SK-N-SH (cell line): ENCODE data around the gene ZMIZ1. TPM values are rescaled to one million over a fixed set of nuclear protein-coding genes. Genes with fewer than 3 reads are reported as not detected.

Experiments
- CTCF ChIA-PET: fragments of 300-600, 350-600 bp; formaldehyde crosslinking; extraction: SDS; loops from one replicate; lab custom pipeline; 2021; lab: Yijun Ruan, JAX
- POLR2A ChIA-PET: fragments of 350-600 bp; sonication (Branson Sonifier 250); formaldehyde crosslinking; extraction: SDS; loops from one replicate; lab custom pipeline; 2020; ENCODE audit warnings: antibody characterized with exemption, inconsistent platforms; lab: Yijun Ruan, JAX
- DNase-seq: peaks from one replicate; pipeline ENCODE4 v3.0.0; 2012
- H2AFZ ChIP-seq: fragments of 200-600 bp; sonication (generic); 2 replicates; pipeline ENCODE4 v1.8.1; 2016; ENCODE audit warnings: antibody characterized with exemption, mild to moderate bottlenecking, low read depth
- H3F3A ChIP-seq: fragments of 200-600 bp; sonication (generic); replicated peaks from 2 replicates; pipeline ENCODE3; 2016; ENCODE audit warnings: antibody characterized with exemption, mild to moderate bottlenecking; ENCODE audit not compliant: insufficient read depth
- H3K27ac ChIP-seq, 2 experiments: fragments of 200-500 bp in 1 of 2; fragments of 200-600 bp in 1 of 2; sonication (Bioruptor generic) in 1 of 2; sonication (generic), shearing (Covaris generic) in 1 of 2; 2 replicates each; pipeline versions ENCODE4 v1.5.1 to v1.6.1; 2014 to 2016; ENCODE audit warnings: low read depth in 2 of 2, inconsistent platforms in 1 of 2, low read length in 1 of 2, mild to moderate bottlenecking in 1 of 2, mixed read lengths in 1 of 2
- H3K27me3 ChIP-seq: fragments of 200-600 bp; sonication (generic), shearing (Covaris generic); 2 replicates; pipeline ENCODE4 v1.6.1; 2016; ENCODE audit warnings: mixed run types; ENCODE audit not compliant: insufficient read depth
- H3K36me3 ChIP-seq, 2 experiments: fragments of 200-500 bp in 1 of 2; fragments of 200-600 bp in 1 of 2; sonication (Bioruptor generic) in 1 of 2; sonication (generic) in 1 of 2; replicated peaks in 1 of 2; 2 replicates each; pipeline versions ENCODE3 to v1.5.1; 2014 to 2016; ENCODE audit warnings: low read length in 1 of 2, mild to moderate bottlenecking in 1 of 2; ENCODE audit not compliant: insufficient read depth in 2 of 2, control insufficient read depth in 1 of 2
- H3K4me1 ChIP-seq, 2 experiments: fragments of 200-500 bp in 1 of 2; fragments of 200-600 bp in 1 of 2; sonication (Bioruptor generic) in 1 of 2; sonication (generic), shearing (Covaris generic) in 1 of 2; 2 replicates each; pipeline versions ENCODE4 v1.5.1 to v1.6.1; 2014 to 2016; ENCODE audit warnings: low read depth in 1 of 2, low read length in 1 of 2, mixed run types in 1 of 2; ENCODE audit not compliant: insufficient read depth in 2 of 2, control insufficient read depth in 1 of 2
- H3K4me2 ChIP-seq: fragments of 200-600 bp; sonication (generic), shearing (Covaris generic); 2 replicates; pipeline ENCODE4 v1.6.1; 2017; ENCODE audit warnings: mixed run types
- H3K4me3 ChIP-seq, 2 experiments: fragments of 200-500 bp in 1 of 2; fragments of 200-600 bp in 1 of 2; sonication (Bioruptor generic) in 1 of 2; sonication (generic), shearing (Covaris generic) in 1 of 2; 2 replicates each; pipeline versions ENCODE4 v1.5.1 to v1.8.1; 2014 to 2016; ENCODE audit warnings: low read depth in 2 of 2, inconsistent platforms in 1 of 2, low read length in 1 of 2, mild to moderate bottlenecking in 1 of 2, mixed read lengths in 1 of 2, moderate library complexity in 1 of 2
- H3K79me2 ChIP-seq: fragments of 200-600 bp; sonication (generic); 2 replicates; pipeline ENCODE4 v1.8.1; 2017; ENCODE audit warnings: mild to moderate bottlenecking; ENCODE audit not compliant: insufficient read depth
- H3K9ac ChIP-seq: fragments of 200-600 bp; sonication (generic); 2 replicates; pipeline ENCODE4 v1.6.1; 2017; ENCODE audit warnings: mixed run types
- H3K9me2 ChIP-seq: fragments of 200-600 bp; sonication (generic); 2 replicates; pipeline ENCODE4 v1.6.1; 2017; ENCODE audit warnings: mixed run types
- H3K9me3 ChIP-seq: fragments of 200-600 bp; sonication (generic); 2 replicates; pipeline ENCODE4 v1.6.1; 2017; ENCODE audit warnings: mixed run types, mild to moderate bottlenecking, moderate library complexity
- H4K20me1 ChIP-seq: fragments of 200-600 bp; sonication (generic); 2 replicates; pipeline ENCODE4 v1.6.1; 2017; ENCODE audit warnings: mild to moderate bottlenecking, mixed run types; ENCODE audit not compliant: insufficient read depth
- ELF1 ChIP-seq: IDR thresholded peaks from 2 replicates; pipeline ENCODE4 v1.4.0; 2012
- EZH2phosphoT487 ChIP-seq: fragments of 200-600 bp; sonication (generic); IDR thresholded peaks from 2 replicates; pipeline ENCODE4 v1.6.1; 2017; ENCODE audit warnings: low read depth, mixed run types, mild to moderate bottlenecking, antibody characterized with exemption, moderate library complexity, borderline replicate concordance
- FOXJ3 ChIP-seq: sonication (generic); formaldehyde crosslinking; IDR thresholded peaks from 2 replicates; pipeline ENCODE4 v1.5.1; 2020; ENCODE audit warnings: mild to moderate bottlenecking, missing genetic modification reagents
- GABPA ChIP-seq: IDR thresholded peaks from 2 replicates; pipeline ENCODE4 v1.4.0; 2012; ENCODE audit warnings: low read depth, mild to moderate bottlenecking
- MAX ChIP-seq: IDR thresholded peaks from 2 replicates; pipeline ENCODE4 v1.4.0; 2012; ENCODE audit warnings: low read depth
- MEF2A ChIP-seq: IDR thresholded peaks from 2 replicates; pipeline ENCODE4 v1.4.0; 2012; ENCODE audit warnings: low read depth, borderline replicate concordance
- MXI1 ChIP-seq: IDR thresholded peaks from 2 replicates; pipeline ENCODE4 v1.6.1; 2012; ENCODE audit warnings: mild to moderate bottlenecking, low read depth, low read length, improper control_type of control experiment
- NRF1 ChIP-seq: IDR thresholded peaks from 2 replicates; pipeline ENCODE4 v1.6.1; 2012; ENCODE audit warnings: low read depth, mild to moderate bottlenecking, low read length
- PBX3 ChIP-seq: IDR thresholded peaks from 2 replicates; pipeline ENCODE4; 2012
- POLR2AphosphoS5 ChIP-seq: IDR thresholded peaks from 2 replicates; pipeline ENCODE4 v1.6.1; 2012; ENCODE audit warnings: low read depth, low read length
- RFX5 ChIP-seq: IDR thresholded peaks from 2 replicates; pipeline ENCODE4 v1.6.1; 2012; ENCODE audit warnings: mild to moderate bottlenecking, improper control_type of control experiment, low read length
- TAF1 ChIP-seq: IDR thresholded peaks from 2 replicates; pipeline ENCODE4 v1.6.1; 2012; ENCODE audit warnings: low read depth, mild to moderate bottlenecking, low read length, moderate library complexity, borderline replicate concordance
- YY1 ChIP-seq: IDR thresholded peaks from 2 replicates; pipeline ENCODE4 v1.4.0; 2012; ENCODE audit warnings: low read depth, mild to moderate bottlenecking
- WGBS: methylation state at CpG from one replicate; pipeline ENCODE4 v1.1.6; 2017; ENCODE audit warnings: low lambda C conversion rate; 5-methylcytosine and 5-hydroxymethylcytosine counted together
- polyA plus RNA-seq, 3 experiments: library from polyadenylated mRNA; depleted of rRNA; stranded (reverse); fragments of >200 nt; gene quantifications; 2 replicates each; pipeline ENCODE4 v1.2.3, GENCODE V29; 2012
- TF ChIP-seq, protein P1 (sequence below): IDR thresholded peaks from 2 replicates; pipeline ENCODE4 v1.6.1; 2012; ENCODE audit warnings: mild to moderate bottlenecking, low read depth, low read length, moderate library complexity
- TF ChIP-seq, protein P2 (sequence below): fragments of 200-600 bp; sonication (generic); IDR thresholded peaks from 2 replicates; pipeline ENCODE4 v1.6.1; 2017; ENCODE audit warnings: antibody characterized with exemption, mild to moderate bottlenecking, moderate library complexity
- TF ChIP-seq, protein P3 (sequence below): IDR thresholded peaks from 2 replicates; pipeline ENCODE4 v1.4.0; 2012; ENCODE audit warnings: low read depth, borderline replicate concordance

The ZMIZ1 gene
- polyA plus RNA-seq, 1 of the 3 experiments (the other 2 are of a cell fraction), result 23.5 TPM

DNA sequence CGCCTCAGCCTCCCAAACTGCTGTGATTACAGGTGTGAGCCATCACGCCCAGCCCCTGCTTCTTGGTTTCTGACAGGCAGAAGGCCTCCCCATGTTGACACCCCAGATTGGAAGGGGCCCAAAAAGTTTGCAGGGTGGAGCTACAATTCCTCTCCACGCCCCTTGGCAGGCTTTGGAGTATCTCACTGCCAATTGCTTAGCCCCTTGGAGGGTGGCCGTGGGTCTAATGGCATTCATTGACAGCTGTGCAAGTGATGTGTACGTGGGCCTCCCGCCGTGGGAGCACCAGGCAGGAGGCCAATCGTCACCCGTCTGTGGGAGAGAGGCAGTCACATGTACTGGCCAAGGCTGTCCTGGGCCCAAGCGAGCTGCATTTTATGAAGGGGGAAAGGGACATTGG is 204.8 kb downstream of the ZMIZ1 start:
- peaks cover 55% of the 10 kb centered on the region for H4K20me1 ChIP-seq
- no peaks in the 10 kb centered on the region for H3K27me3 ChIP-seq
- no peak overlapping the region for H3K4me2 ChIP-seq
- H3K9me3 ChIP-seq, result no peaks in the 10 kb centered on the region
- CTCF ChIA-PET, result interaction anchor here (0.7 to 2.2 kb wide), 9 partner anchors 10 to 102 kb away, joined by 3 to 11 read pairs (median 4); no protein-coding TSS in a partner anchor
- TF ChIP-seq MEF2A (no peak), POLR2AphosphoS5 (no peak)
- TF ChIP-seq, protein P1, sequence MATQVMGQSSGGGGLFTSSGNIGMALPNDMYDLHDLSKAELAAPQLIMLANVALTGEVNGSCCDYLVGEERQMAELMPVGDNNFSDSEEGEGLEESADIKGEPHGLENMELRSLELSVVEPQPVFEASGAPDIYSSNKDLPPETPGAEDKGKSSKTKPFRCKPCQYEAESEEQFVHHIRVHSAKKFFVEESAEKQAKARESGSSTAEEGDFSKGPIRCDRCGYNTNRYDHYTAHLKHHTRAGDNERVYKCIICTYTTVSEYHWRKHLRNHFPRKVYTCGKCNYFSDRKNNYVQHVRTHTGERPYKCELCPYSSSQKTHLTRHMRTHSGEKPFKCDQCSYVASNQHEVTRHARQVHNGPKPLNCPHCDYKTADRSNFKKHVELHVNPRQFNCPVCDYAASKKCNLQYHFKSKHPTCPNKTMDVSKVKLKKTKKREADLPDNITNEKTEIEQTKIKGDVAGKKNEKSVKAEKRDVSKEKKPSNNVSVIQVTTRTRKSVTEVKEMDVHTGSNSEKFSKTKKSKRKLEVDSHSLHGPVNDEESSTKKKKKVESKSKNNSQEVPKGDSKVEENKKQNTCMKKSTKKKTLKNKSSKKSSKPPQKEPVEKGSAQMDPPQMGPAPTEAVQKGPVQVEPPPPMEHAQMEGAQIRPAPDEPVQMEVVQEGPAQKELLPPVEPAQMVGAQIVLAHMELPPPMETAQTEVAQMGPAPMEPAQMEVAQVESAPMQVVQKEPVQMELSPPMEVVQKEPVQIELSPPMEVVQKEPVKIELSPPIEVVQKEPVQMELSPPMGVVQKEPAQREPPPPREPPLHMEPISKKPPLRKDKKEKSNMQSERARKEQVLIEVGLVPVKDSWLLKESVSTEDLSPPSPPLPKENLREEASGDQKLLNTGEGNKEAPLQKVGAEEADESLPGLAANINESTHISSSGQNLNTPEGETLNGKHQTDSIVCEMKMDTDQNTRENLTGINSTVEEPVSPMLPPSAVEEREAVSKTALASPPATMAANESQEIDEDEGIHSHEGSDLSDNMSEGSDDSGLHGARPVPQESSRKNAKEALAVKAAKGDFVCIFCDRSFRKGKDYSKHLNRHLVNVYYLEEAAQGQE, result no peak
- H3K9ac ChIP-seq, result no peak overlapping the region
- no peak overlapping the region for H3K4me3 ChIP-seq
- peaks cover 3% of the 10 kb centered on the region for H3F3A ChIP-seq
- POLR2A ChIA-PET, result interaction anchor here (1.2 to 1.8 kb wide), 2 partner anchors 12 to 53 kb away, joined by 3 to 7 read pairs; no protein-coding TSS in a partner anchor
- peak overlapping the region; percentile 28 to 99; a peak in 3 of 4 replicates for H3K27ac ChIP-seq
- DNase-seq, result no peak
- H3K79me2 ChIP-seq, result peaks cover 78% of the 10 kb centered on the region
- H3K4me1 ChIP-seq, result peaks cover 17 to 95% of the 10 kb centered on the region in 2 experiments
- WGBS, result 92% methylated on average over 9 of the region's 10 CpGs
- no peak overlapping the region for H2AFZ ChIP-seq
- H3K9me2 ChIP-seq, result no peaks in the 10 kb centered on the region
- H3K36me3 ChIP-seq, result peaks cover 9 to 13% of the 10 kb centered on the region in 2 experiments

GRCh38 chr10:79274279-79275104 is 205.7 kb downstream of the ZMIZ1 start:
- ChIA-PET CTCF (interaction anchor here (0.8 to 2.2 kb wide), 10 partner anchors 10 to 72 kb away, joined by 3 to 11 read pairs (median 4); no protein-coding TSS in a partner anchor), POLR2A (interaction anchor here (0.8 to 1.4 kb wide), 4 partner anchors 13 to 71 kb away, joined by 3 to 6 read pairs (median 4); no protein-coding TSS in a partner anchor)
- Histone ChIP-seq H3K36me3 (peaks cover 9 to 13% of the 10 kb centered on the region in 2 experiments), H3K27ac (peak overlapping the region; percentile 27 to 99; a peak in 3 of 4 replicates), H3K4me3 (no peak overlapping the region; a peak in 1 of 4 replicates), H3F3A (peaks cover 3% of the 10 kb centered on the region), H3K27me3 (no peaks in the 10 kb centered on the region), H3K4me2 (no peak overlapping the region), H4K20me1 (peaks cover 51% of the 10 kb centered on the region), H3K4me1 (peaks cover 8 to 86% of the 10 kb centered on the region in 2 experiments), H3K79me2 (peaks cover 69% of the 10 kb centered on the region), H3K9ac (no peak overlapping the region), H2AFZ (no peak overlapping the region), H3K9me2 (no peaks in the 10 kb centered on the region), H3K9me3 (no peaks in the 10 kb centered on the region)
- peak; percentile 87 for DNase-seq
- WGBS, result 57% methylated on average over 10 of the region's 32 CpGs
- TF ChIP-seq YY1 (no peak), MEF2A (no peak), GABPA (no peak), ELF1 (no peak), EZH2phosphoT487 (no peak), NRF1 (no peak), MXI1 (peak; percentile 86), FOXJ3 (CRISPR knock-in tag) (peak; percentile 86), POLR2AphosphoS5 (no peak; the same call in 1 of the 2 replicates), RFX5 (no peak), MAX (no peak), PBX3 (no peak), TAF1 (no peak)
- TF ChIP-seq, protein P2, sequence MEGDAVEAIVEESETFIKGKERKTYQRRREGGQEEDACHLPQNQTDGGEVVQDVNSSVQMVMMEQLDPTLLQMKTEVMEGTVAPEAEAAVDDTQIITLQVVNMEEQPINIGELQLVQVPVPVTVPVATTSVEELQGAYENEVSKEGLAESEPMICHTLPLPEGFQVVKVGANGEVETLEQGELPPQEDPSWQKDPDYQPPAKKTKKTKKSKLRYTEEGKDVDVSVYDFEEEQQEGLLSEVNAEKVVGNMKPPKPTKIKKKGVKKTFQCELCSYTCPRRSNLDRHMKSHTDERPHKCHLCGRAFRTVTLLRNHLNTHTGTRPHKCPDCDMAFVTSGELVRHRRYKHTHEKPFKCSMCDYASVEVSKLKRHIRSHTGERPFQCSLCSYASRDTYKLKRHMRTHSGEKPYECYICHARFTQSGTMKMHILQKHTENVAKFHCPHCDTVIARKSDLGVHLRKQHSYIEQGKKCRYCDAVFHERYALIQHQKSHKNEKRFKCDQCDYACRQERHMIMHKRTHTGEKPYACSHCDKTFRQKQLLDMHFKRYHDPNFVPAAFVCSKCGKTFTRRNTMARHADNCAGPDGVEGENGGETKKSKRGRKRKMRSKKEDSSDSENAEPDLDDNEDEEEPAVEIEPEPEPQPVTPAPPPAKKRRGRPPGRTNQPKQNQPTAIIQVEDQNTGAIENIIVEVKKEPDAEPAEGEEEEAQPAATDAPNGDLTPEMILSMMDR, result no peak
- TF ChIP-seq, protein P3, sequence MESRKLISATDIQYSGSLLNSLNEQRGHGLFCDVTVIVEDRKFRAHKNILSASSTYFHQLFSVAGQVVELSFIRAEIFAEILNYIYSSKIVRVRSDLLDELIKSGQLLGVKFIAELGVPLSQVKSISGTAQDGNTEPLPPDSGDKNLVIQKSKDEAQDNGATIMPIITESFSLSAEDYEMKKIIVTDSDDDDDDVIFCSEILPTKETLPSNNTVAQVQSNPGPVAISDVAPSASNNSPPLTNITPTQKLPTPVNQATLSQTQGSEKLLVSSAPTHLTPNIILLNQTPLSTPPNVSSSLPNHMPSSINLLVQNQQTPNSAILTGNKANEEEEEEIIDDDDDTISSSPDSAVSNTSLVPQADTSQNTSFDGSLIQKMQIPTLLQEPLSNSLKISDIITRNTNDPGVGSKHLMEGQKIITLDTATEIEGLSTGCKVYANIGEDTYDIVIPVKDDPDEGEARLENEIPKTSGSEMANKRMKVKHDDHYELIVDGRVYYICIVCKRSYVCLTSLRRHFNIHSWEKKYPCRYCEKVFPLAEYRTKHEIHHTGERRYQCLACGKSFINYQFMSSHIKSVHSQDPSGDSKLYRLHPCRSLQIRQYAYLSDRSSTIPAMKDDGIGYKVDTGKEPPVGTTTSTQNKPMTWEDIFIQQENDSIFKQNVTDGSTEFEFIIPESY, result no peak
